Breast epithelium (tissue), 3 donors: ENCODE measurements around the gene PKNOX1.
"Not testable (repeated sequence)": the region's sequence is repeated elsewhere in the genome, so short reads cannot be mapped to it uniquely, and the experiment has no call there.

ENCODE experiments used
- POLR2AphosphoS5 ChIP-seq, 3 donors: sonication (generic); formaldehyde crosslinking; IDR thresholded peaks; one replicate each; pipeline ENCODE4 v1.6.1; 2017; ENCODE audit warnings: antibody characterized with exemption in 3 of 3
- TF ChIP-seq, protein P1 (sequence below), 3 donors: fragments of 450-650 bp; IDR thresholded peaks; one replicate each; pipeline ENCODE4 v1.5.1; 2016 to 2017; ENCODE audit warnings: antibody characterized with exemption in 3 of 3, mild to moderate bottlenecking in 3 of 3, moderate library complexity in 3 of 3

- TF ChIP-seq, protein P1, sequence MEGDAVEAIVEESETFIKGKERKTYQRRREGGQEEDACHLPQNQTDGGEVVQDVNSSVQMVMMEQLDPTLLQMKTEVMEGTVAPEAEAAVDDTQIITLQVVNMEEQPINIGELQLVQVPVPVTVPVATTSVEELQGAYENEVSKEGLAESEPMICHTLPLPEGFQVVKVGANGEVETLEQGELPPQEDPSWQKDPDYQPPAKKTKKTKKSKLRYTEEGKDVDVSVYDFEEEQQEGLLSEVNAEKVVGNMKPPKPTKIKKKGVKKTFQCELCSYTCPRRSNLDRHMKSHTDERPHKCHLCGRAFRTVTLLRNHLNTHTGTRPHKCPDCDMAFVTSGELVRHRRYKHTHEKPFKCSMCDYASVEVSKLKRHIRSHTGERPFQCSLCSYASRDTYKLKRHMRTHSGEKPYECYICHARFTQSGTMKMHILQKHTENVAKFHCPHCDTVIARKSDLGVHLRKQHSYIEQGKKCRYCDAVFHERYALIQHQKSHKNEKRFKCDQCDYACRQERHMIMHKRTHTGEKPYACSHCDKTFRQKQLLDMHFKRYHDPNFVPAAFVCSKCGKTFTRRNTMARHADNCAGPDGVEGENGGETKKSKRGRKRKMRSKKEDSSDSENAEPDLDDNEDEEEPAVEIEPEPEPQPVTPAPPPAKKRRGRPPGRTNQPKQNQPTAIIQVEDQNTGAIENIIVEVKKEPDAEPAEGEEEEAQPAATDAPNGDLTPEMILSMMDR (IDR thresholded peaks at IDR 0.05) = not testable (repeated sequence)
- TF ChIP-seq POLR2AphosphoS5 (IDR thresholded peaks at IDR 0.05) = not testable (repeated sequence)
Measured at GRCh38 chr21:42933137-42933970, 41.0 kb upstream of the PKNOX1 start.
